ENCODE data around the gene FAM174B. TPM values are rescaled to one million over a fixed set of nuclear protein-coding genes. Genes with fewer than 3 reads are reported as not detected.

The FAM174B gene
- total and polyA plus RNA-seq, 10 of the 15 experiments (the other 5 are each of a cell fraction or from before 2014, with no cell fraction given): 0.71 to 15.9 (median 4.2) TPM

- TF ChIP-seq SPI1 (IDR thresholded peaks at IDR 0.05; ENCODE audit: borderline replicate concordance, insufficient read depth, low read depth, low read length) (no peak), CBX5 (IDR thresholded peaks at IDR 0.05; ENCODE audit: low read depth) (no peak)
Measured at GRCh38 chr15:92682741-92683510, 27.4 kb upstream of the FAM174B start (continued).

- 19% methylated on average over 3 of the region's 3 CpGs for WGBS (ENCODE audit: insufficient coverage, insufficient replicate concordance, low lambda C conversion rate, missing lambda C conversion rate)
- BruUV-seq (replicated peaks): no TSS peak
- Histone ChIP-seq H3K36me3 (ENCODE audit: control insufficient read depth in 2 of 2, insufficient read depth in 2 of 2, low read length in 1 of 2) (no peaks in the 10 kb centered on the region), H3K9ac (ENCODE audit: control insufficient read depth, insufficient read depth, low read length) (no peak overlapping the region), H3K4me2 (ENCODE audit: control insufficient read depth, insufficient read depth) (no peak overlapping the region), H3K4me3 (no peak overlapping the region), H4K20me1 (ENCODE audit: control insufficient read depth, insufficient read depth) (no peaks in the 10 kb centered on the region), H3K4me1 (ENCODE audit: control insufficient read depth, insufficient read depth, low read length) (no peaks in the 10 kb centered on the region), H3K9me3 (replicated peaks; ENCODE audit: control insufficient read depth, insufficient read depth, low read length) (no peaks in the 10 kb centered on the region), H3K27me3 (replicated peaks in 1 of 2; ENCODE audit: control insufficient read depth in 2 of 2, insufficient read depth in 2 of 2, low read length in 1 of 2) (no peaks in the 10 kb centered on the region), H3K27ac (ENCODE audit: control insufficient read depth, insufficient read depth) (no peak overlapping the region), H3K79me2 (ENCODE audit: control insufficient read depth, insufficient read depth, low read length) (no peaks in the 10 kb centered on the region), H2AFZ (ENCODE audit: control insufficient read depth, low read depth, low read length) (no peak overlapping the region)
- ATAC-seq (no peak), FAIRE-seq (no peak), DNase-seq (ENCODE audit: low read depth, low spot score) (no peak)
- ChIA-PET SMC1A (ENCODE audit: uncharacterized antibody, unreplicated experiment) (interaction anchor here (0.8 to 4.3 kb wide), 5 partner anchors 9 to 159 kb away, joined by 3 to 38 read pairs (median 5); no protein-coding TSS in a partner anchor), RAD21 (ENCODE audit: unreplicated experiment) (interaction anchor here (0.8 to 3.1 kb wide), 5 partner anchors 28 to 159 kb away, joined by 3 to 16 read pairs (median 3); no protein-coding TSS in a partner anchor), CTCF (interaction anchor here (0.8 to 4.9 kb wide), 8 partner anchors 8 to 163 kb away, joined by 3 to 34 read pairs (median 4); no protein-coding TSS in a partner anchor), POLR2A (no interaction called here)
- intact Hi-C loops (cut with micrococcal nuclease; ENCODE audit: unreplicated experiment) (no loop called here), in situ Hi-C loops (cut with MboI) (no loop called here)
- no peak for TF ChIP-seq ZBTB4 (CRISPR knock-in tag; IDR thresholded peaks at IDR 0.05)
- no peak for TF ChIP-seq TCF12 (IDR thresholded peaks at IDR 0.05; ENCODE audit: low read depth, low read length)
- no peak for TF ChIP-seq MLLT1 (IDR thresholded peaks at IDR 0.05)
- TF ChIP-seq HDAC2 (IDR thresholded peaks at IDR 0.05): no peak
- TF ChIP-seq IRF3 (IDR thresholded peaks at IDR 0.05): no peak
- no peak for TF ChIP-seq SIN3A (IDR thresholded peaks at IDR 0.05; ENCODE audit: low read depth, low read length)
- no peak for TF ChIP-seq REST (IDR thresholded peaks at IDR 0.05; ENCODE audit: low read depth, low read length)
Measured at GRCh38 chr15:92681141-92681631, 25.6 kb upstream of the FAM174B start.
